OCI-LY1 (cell line): Measurements from ENCODE around the gene RGS8.

ENCODE experiments used
- H2AFZ ChIP-seq: fragments of 200-600 bp; sonication (generic), shearing (Covaris generic); 2 replicates; pipeline ENCODE4 v1.6.0; 2014; ENCODE audit warnings: antibody characterized with exemption, mild to moderate bottlenecking, low read length
- H3F3A ChIP-seq: fragments of 200-600 bp; sonication (generic), shearing (Covaris generic); 2 replicates; pipeline ENCODE4 v1.6.0; 2014; ENCODE audit warnings: mild to moderate bottlenecking, antibody characterized with exemption, low read length, moderate library complexity; ENCODE audit not compliant: insufficient read depth
- H3K27ac ChIP-seq: fragments of 200-600 bp; sonication (generic); 2 replicates; pipeline ENCODE4 v1.5.1; 2014; ENCODE audit warnings: low read length, mixed run types, mild to moderate bottlenecking, low read depth; ENCODE audit not compliant: poor library complexity, severe bottlenecking
- H3K27me3 ChIP-seq: fragments of 200-600 bp; sonication (generic); 2 replicates; pipeline ENCODE4 v1.6.0; 2014; ENCODE audit warnings: antibody characterized with exemption, mild to moderate bottlenecking, low read length, moderate library complexity; ENCODE audit not compliant: insufficient read depth
- H3K36me3 ChIP-seq: fragments of 200-600 bp; sonication (generic); 2 replicates; pipeline ENCODE4 v1.6.1; 2014; ENCODE audit warnings: mild to moderate bottlenecking, antibody characterized with exemption, low read length, moderate library complexity, mixed read lengths; ENCODE audit not compliant: insufficient read depth
- H3K4me1 ChIP-seq: fragments of 200-600 bp; sonication (generic); 2 replicates; pipeline ENCODE4 v1.5.1; 2014; ENCODE audit warnings: mild to moderate bottlenecking, low read length, moderate library complexity; ENCODE audit not compliant: insufficient read depth, severe bottlenecking
- H3K4me2 ChIP-seq: fragments of 200-600 bp; sonication (generic), shearing (Covaris generic); 2 replicates; pipeline ENCODE4 v1.6.1; 2014; ENCODE audit warnings: low read length
- H3K4me3 ChIP-seq: fragments of 200-600 bp; sonication (generic); 2 replicates; pipeline ENCODE4 v1.5.1; 2014; ENCODE audit warnings: low read length, low read depth, mild to moderate bottlenecking, mixed read lengths; ENCODE audit not compliant: poor library complexity, severe bottlenecking
- H3K79me2 ChIP-seq: fragments of 200-600 bp; shearing (Covaris generic); 2 replicates; pipeline ENCODE4 v1.6.1; 2016; ENCODE audit warnings: mixed run types, low read length, mixed read lengths; ENCODE audit not compliant: insufficient read depth
- H3K9ac ChIP-seq: fragments of 200-600 bp; sonication (generic), shearing (Covaris generic); 2 replicates; pipeline ENCODE4 v1.6.1; 2014; ENCODE audit warnings: mild to moderate bottlenecking, low read length, mixed read lengths
- H3K9me2 ChIP-seq: fragments of 200-600 bp; sonication (generic), shearing (Covaris generic); 2 replicates; pipeline ENCODE4 v1.6.1; 2014; ENCODE audit warnings: low read depth, mild to moderate bottlenecking, low read length, mixed read lengths
- H3K9me3 ChIP-seq: fragments of 200-600 bp; shearing (Covaris generic); 2 replicates; pipeline ENCODE4 v1.6.1; 2014; ENCODE audit warnings: low read length, mixed read lengths
- H4K20me1 ChIP-seq: fragments of 200-600 bp; sonication (generic), shearing (Covaris generic); 2 replicates; pipeline ENCODE4 v1.6.0; 2016; ENCODE audit warnings: mild to moderate bottlenecking, low read length; ENCODE audit not compliant: insufficient read depth
- CTCF ChIP-seq: fragments of 200-600 bp; sonication (generic), shearing (Covaris generic); IDR thresholded peaks from 2 replicates; pipeline ENCODE4 v1.5.1; 2017; ENCODE audit warnings: mild to moderate bottlenecking, antibody characterized with exemption, low read length, moderate library complexity, mixed read lengths
- EZH2 ChIP-seq: fragments of 200-600 bp; sonication (generic), shearing (Covaris generic); IDR thresholded peaks from 2 replicates; pipeline ENCODE4 v1.8.0; 2017; ENCODE audit warnings: borderline replicate concordance, mixed run types, mild to moderate bottlenecking, antibody characterized with exemption, low read length, moderate library complexity, mixed read lengths

RGS8 gene

GRCh38 chr1:182637769-182638168 is 46.6 kb downstream of the RGS8 start:
- Histone ChIP-seq H3K79me2 (no peaks in the 10 kb centered on the region), H3K4me3 (no peak overlapping the region), H3K4me2 (no peak overlapping the region), H3K9ac (no peak overlapping the region), H3K27ac (no peak overlapping the region), H3K9me3 (no peaks in the 10 kb centered on the region), H2AFZ (no peak overlapping the region), H3K4me1 (peaks cover 32% of the 10 kb centered on the region), H4K20me1 (no peaks in the 10 kb centered on the region), H3K27me3 (no peaks in the 10 kb centered on the region), H3K9me2 (no peaks in the 10 kb centered on the region), H3K36me3 (no peaks in the 10 kb centered on the region), H3F3A (no peaks in the 10 kb centered on the region)
- TF ChIP-seq CTCF (no peak), EZH2 (no peak)

GRCh38 chr1:182635871-182636270 is 48.5 kb downstream of the RGS8 start:
- H3K4me2 ChIP-seq = no peak overlapping the region
- no peaks in the 10 kb centered on the region for H3K79me2 ChIP-seq
- peak overlapping the region; percentile 88 for H3K27ac ChIP-seq
- TF ChIP-seq EZH2 (no peak), CTCF (no peak)
- no peaks in the 10 kb centered on the region for H3K27me3 ChIP-seq
- H2AFZ ChIP-seq = no peak overlapping the region
- H3K9ac ChIP-seq = no peak overlapping the region
- peaks cover 44% of the 10 kb centered on the region for H3K4me1 ChIP-seq
- no peak overlapping the region for H3K4me3 ChIP-seq
- no peaks in the 10 kb centered on the region for H3F3A ChIP-seq
- H3K9me3 ChIP-seq = no peaks in the 10 kb centered on the region
- no peaks in the 10 kb centered on the region for H4K20me1 ChIP-seq
- no peaks in the 10 kb centered on the region for H3K36me3 ChIP-seq
- H3K9me2 ChIP-seq = no peaks in the 10 kb centered on the region
